Nephron progenitor cell (in vitro differentiated cells): Measurements from ENCODE around the gene PLK2.

Source experiments
- DNase-seq: peaks from one replicate; pipeline ENCODE4 v3.0.0; 2021
- H3K27ac Mint-ChIP-seq: 2 replicates; pipeline ENCODE4 v1.8.0; 2021; ENCODE audit warnings: mild to moderate bottlenecking, moderate library complexity, mixed read lengths
- H3K27me3 Mint-ChIP-seq: 2 replicates; pipeline ENCODE4 v1.8.0; 2021; ENCODE audit warnings: mild to moderate bottlenecking, low read depth, mixed read lengths; ENCODE audit not compliant: poor library complexity
- H3K36me3 Mint-ChIP-seq: 2 replicates; pipeline ENCODE4 v1.8.0; 2021; ENCODE audit warnings: low read depth, mixed read lengths
- H3K4me1 Mint-ChIP-seq: 2 replicates; pipeline ENCODE4 v1.8.0; 2021; ENCODE audit warnings: mixed read lengths
- H3K4me3 Mint-ChIP-seq: 2 replicates; pipeline ENCODE4 v1.8.0; 2021; ENCODE audit warnings: mild to moderate bottlenecking, moderate library complexity, mixed read lengths
- H3K9me3 Mint-ChIP-seq: 2 replicates; pipeline ENCODE4 v1.8.0; 2021; ENCODE audit warnings: mild to moderate bottlenecking, moderate library complexity, mixed read lengths
- TF ChIP-seq, protein P1 (sequence below): fragments of 200-600 bp; sonication (generic); IDR thresholded peaks from 2 replicates; pipeline ENCODE4 v1.5.0; 2021; ENCODE audit warnings: antibody characterized with exemption

PLK2 gene

GRCh38 chr5:58444805-58445204 is 15.1 kb downstream of the PLK2 start:
- H3K9me3 Mint-ChIP-seq = peaks cover 16% of the 10 kb centered on the region
- no peak overlapping the region for H3K4me3 Mint-ChIP-seq
- TF ChIP-seq, protein P1, sequence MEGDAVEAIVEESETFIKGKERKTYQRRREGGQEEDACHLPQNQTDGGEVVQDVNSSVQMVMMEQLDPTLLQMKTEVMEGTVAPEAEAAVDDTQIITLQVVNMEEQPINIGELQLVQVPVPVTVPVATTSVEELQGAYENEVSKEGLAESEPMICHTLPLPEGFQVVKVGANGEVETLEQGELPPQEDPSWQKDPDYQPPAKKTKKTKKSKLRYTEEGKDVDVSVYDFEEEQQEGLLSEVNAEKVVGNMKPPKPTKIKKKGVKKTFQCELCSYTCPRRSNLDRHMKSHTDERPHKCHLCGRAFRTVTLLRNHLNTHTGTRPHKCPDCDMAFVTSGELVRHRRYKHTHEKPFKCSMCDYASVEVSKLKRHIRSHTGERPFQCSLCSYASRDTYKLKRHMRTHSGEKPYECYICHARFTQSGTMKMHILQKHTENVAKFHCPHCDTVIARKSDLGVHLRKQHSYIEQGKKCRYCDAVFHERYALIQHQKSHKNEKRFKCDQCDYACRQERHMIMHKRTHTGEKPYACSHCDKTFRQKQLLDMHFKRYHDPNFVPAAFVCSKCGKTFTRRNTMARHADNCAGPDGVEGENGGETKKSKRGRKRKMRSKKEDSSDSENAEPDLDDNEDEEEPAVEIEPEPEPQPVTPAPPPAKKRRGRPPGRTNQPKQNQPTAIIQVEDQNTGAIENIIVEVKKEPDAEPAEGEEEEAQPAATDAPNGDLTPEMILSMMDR = no peak
- H3K4me1 Mint-ChIP-seq = no peaks in the 10 kb centered on the region
- H3K27me3 Mint-ChIP-seq = no peaks in the 10 kb centered on the region
- no peak overlapping the region for H3K27ac Mint-ChIP-seq
- peaks cover 9% of the 10 kb centered on the region for H3K36me3 Mint-ChIP-seq
- DNase-seq = no peak

DNA sequence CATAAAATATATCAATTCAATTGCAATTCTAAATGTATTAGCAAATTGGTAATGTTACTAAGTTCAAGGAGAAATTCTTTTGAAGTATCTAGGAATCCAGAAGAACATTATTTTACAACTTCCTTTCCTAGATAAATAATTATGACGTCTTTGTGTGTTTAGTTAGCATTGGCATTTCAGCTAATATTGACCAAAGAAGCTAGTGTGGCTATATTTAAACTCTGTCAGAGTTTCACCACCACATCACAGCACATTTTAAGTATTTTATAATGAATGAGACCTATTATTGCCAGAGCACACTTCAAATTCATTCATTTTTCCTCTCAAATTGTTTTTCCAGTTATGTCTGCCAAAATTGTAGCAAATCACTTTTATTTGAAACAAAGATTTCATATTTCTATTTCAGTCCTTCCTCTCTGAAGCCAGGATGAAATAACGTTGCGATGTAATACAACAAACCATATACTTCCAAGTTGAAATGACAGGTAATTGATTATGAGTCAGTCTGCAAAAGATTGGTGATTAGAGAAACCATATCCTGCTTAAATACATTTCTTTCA is 18.9 kb downstream of the PLK2 start:
- Mint-ChIP-seq H3K27me3 (no peaks in the 10 kb centered on the region), H3K4me3 (no peak overlapping the region), H3K4me1 (no peaks in the 10 kb centered on the region), H3K9me3 (peaks cover 8% of the 10 kb centered on the region), H3K36me3 (no peaks in the 10 kb centered on the region), H3K27ac (no peak overlapping the region)
- TF ChIP-seq, protein P1 = no peak
- no peak for DNase-seq

- Mint-ChIP-seq H3K27ac (no peak overlapping the region), H3K9me3 (peaks cover 5% of the 10 kb centered on the region), H3K27me3 (no peaks in the 10 kb centered on the region)
These were observed 20.7 kb downstream of the PLK2 start for GRCh38 chr5:58439094-58439644.

DNA sequence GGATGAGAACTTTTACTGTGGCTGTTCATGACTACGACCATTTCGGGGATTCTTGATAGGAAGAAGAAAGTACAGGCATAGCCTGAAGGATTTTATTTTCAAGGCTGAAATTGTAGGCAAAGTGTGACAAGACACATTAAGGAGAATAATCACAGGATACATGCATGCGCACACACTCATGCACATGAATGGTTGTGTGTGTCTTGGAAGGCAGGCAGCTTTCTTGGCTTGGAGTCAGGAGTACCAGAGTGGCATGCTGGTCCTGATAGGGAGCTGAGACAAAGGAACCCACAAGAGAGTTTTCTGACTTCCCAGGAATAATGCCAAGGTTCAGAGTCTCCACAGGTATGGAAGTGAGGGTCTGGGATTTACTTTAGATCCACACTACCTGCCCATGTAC is 22.2 kb downstream of the PLK2 start:
- TF ChIP-seq, protein P1 = no peak
- DNase-seq = no peak
- Mint-ChIP-seq H3K27me3 (no peaks in the 10 kb centered on the region), H3K4me3 (no peak overlapping the region), H3K27ac (no peak overlapping the region), H3K4me1 (no peaks in the 10 kb centered on the region), H3K36me3 (no peaks in the 10 kb centered on the region), H3K9me3 (peaks cover 5% of the 10 kb centered on the region)

More at GRCh38 chr5:58439094-58439644, 20.7 kb downstream of the PLK2 start:
- Mint-ChIP-seq H3K4me3 (no peak overlapping the region), H3K4me1 (no peaks in the 10 kb centered on the region), H3K36me3 (no peaks in the 10 kb centered on the region)
- no peak for DNase-seq
- TF ChIP-seq, protein P1 = no peak

DNA sequence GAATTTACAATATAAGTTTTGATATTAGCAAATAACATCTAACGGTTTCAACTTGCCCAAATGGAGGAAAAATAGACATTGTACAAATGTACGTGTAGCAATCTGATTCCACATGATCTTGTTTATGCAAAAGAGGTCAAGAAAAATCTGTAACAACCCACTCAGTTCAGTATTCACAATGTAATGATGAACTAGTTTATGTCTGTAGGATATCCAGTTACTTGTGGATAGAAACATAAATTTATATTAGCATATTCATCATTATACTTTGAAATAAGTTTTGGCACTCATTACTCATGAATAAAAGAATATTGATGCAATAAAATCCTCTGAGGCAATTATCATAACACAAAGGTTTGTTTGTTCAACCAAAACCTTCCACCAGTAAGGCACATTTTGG is 28.1 kb downstream of the PLK2 start:
- TF ChIP-seq, protein P1 = no peak
- Mint-ChIP-seq H3K36me3 (no peaks in the 10 kb centered on the region), H3K27me3 (no peaks in the 10 kb centered on the region), H3K4me3 (no peak overlapping the region), H3K9me3 (peaks cover 5% of the 10 kb centered on the region), H3K27ac (no peak overlapping the region), H3K4me1 (no peaks in the 10 kb centered on the region)
- no peak for DNase-seq

GRCh38 chr5:58412932-58413331 is 47.0 kb downstream of the PLK2 start:
- H3K9me3 Mint-ChIP-seq = no peaks in the 10 kb centered on the region
- H3K27ac Mint-ChIP-seq = no peak overlapping the region
- DNase-seq = no peak
- peaks cover 7% of the 10 kb centered on the region for H3K27me3 Mint-ChIP-seq
- TF ChIP-seq, protein P1 = no peak
- peaks cover 25% of the 10 kb centered on the region for H3K4me1 Mint-ChIP-seq
- H3K4me3 Mint-ChIP-seq = no peak overlapping the region
- H3K36me3 Mint-ChIP-seq = no peaks in the 10 kb centered on the region
